K562 (cell line): ENCODE results near the gene VPS33B. TPM values are rescaled to one million over a fixed set of nuclear protein-coding genes. Genes with fewer than 3 reads are reported as not detected.

Source experiments
- ATAC-seq: fragments of 200-7000 bp; cut with Tn5 transposase; 3 replicates; pipeline ENCODE4 v1.9.1; 2020; ENCODE audit warnings: moderate library complexity
- BruUV-seq: library from RNA; stranded (reverse); fragments of 400-500 nt; replicated peaks from 2 replicates; lab custom pipeline; 2021; lab: Mats Ljungman, UMichigan
- CTCF ChIA-PET: fragments of 300-600 bp; formaldehyde crosslinking; extraction: SDS; loops from one replicate; lab custom pipeline; 2021; ENCODE audit warnings: low intra/inter-chr PET ratio; lab: Yijun Ruan, JAX
- POLR2A ChIA-PET: fragments of 300-600, 350-650 bp; sonication (Branson Sonifier 250); formaldehyde crosslinking; extraction: SDS; loops from one replicate; lab custom pipeline; 2021; ENCODE audit warnings: antibody characterized with exemption, inconsistent platforms; lab: Yijun Ruan, JAX
- DNase-seq, 4 experiments: peaks; one replicate each; pipeline versions ENCODE4 v3.0.0 to v3.0.0-alpha.2; 2011 to 2018; ENCODE audit warnings: low spot score in 3 of 4, mixed read lengths in 3 of 4; ENCODE audit errors: extremely low read depth in 1 of 4
- FAIRE-seq: peaks from 2 replicates; lab custom pipeline; 2011; peaks lifted over from hg19 to GRCh38; lab: Jason Lieb, UNC
- H2AFZ ChIP-seq: 2 replicates; pipeline ENCODE4 v1.6.0; 2011; ENCODE audit warnings: low read depth, low read length, control low read depth, inconsistent platforms
- H3K27ac ChIP-seq: fragments of 200-600 bp; 3 replicates; pipeline ENCODE4 v1.8.0; 2011; ENCODE audit warnings: low read depth, mild to moderate bottlenecking, control low read depth, inconsistent platforms, low read length, moderate library complexity, mixed read lengths; ENCODE audit errors: extremely low read depth
- H3K27me3 ChIP-seq, 2 experiments: fragments of 300-600 bp in 1 of 2; 2 replicates in 1 of 2; 3 replicates in 1 of 2; pipeline versions ENCODE4 v1.6.0 to v1.8.0; 2011; ENCODE audit warnings: inconsistent platforms in 2 of 2, low read length in 2 of 2, mild to moderate bottlenecking in 1 of 2, mixed read lengths in 1 of 2, moderate library complexity in 1 of 2; ENCODE audit not compliant: control insufficient read depth in 2 of 2, insufficient read depth in 2 of 2
- H3K36me3 ChIP-seq: fragments of 300-600 bp; 3 replicates; pipeline ENCODE4 v1.8.0; 2011; ENCODE audit warnings: mild to moderate bottlenecking, low read length, inconsistent platforms; ENCODE audit not compliant: control insufficient read depth, insufficient read depth
- H3K4me1 ChIP-seq, 2 experiments: fragments of 200-600 bp in 1 of 2; replicated peaks in 1 of 2; 2 replicates in 1 of 2; 3 replicates in 1 of 2; pipeline versions ENCODE4 v1.5.1 to v1.8.0; 2011; ENCODE audit warnings: inconsistent platforms in 2 of 2, low read length in 2 of 2, mild to moderate bottlenecking in 1 of 2, mixed read lengths in 1 of 2, moderate library complexity in 1 of 2; ENCODE audit not compliant: control insufficient read depth in 2 of 2, insufficient read depth in 2 of 2
- H3K4me2 ChIP-seq: 2 replicates; pipeline ENCODE4 v1.6.1; 2011; ENCODE audit warnings: low read length, control low read depth, inconsistent platforms, mixed read lengths; ENCODE audit not compliant: insufficient read depth
- H3K4me3 ChIP-seq: fragments of 200-600 bp; sonication (generic), shearing (Covaris generic); 2 replicates; pipeline ENCODE4 v1.5.1; 2016; ENCODE audit warnings: control low read depth, inconsistent platforms
- H3K79me2 ChIP-seq: fragments of 200-600 bp; 3 replicates; pipeline ENCODE4 v1.8.0; 2011; ENCODE audit warnings: low read length, inconsistent platforms; ENCODE audit not compliant: control insufficient read depth, insufficient read depth
- H3K9ac ChIP-seq, 2 experiments: 2 replicates each; pipeline versions ENCODE4 v1.6.0 to v1.6.1; 2011; ENCODE audit warnings: low read depth in 2 of 2, low read length in 2 of 2, control low read depth in 1 of 2, inconsistent platforms in 1 of 2, mild to moderate bottlenecking in 1 of 2, mixed read lengths in 1 of 2; ENCODE audit not compliant: insufficient read depth in 1 of 2
- H3K9me1 ChIP-seq: one replicate; pipeline ENCODE4 v1.6.0; 2011; ENCODE audit warnings: inconsistent platforms, mild to moderate bottlenecking, low read length, moderate library complexity; ENCODE audit not compliant: control insufficient read depth, insufficient read depth
- H3K9me3 ChIP-seq: replicated peaks from 2 replicates; pipeline ENCODE4 v1.5.1; 2011; ENCODE audit warnings: low read depth, low read length, inconsistent platforms; ENCODE audit not compliant: control insufficient read depth, insufficient read depth
- H4K20me1 ChIP-seq: replicated peaks from 2 replicates; pipeline ENCODE4 v1.6.1; 2011; ENCODE audit warnings: low read length, inconsistent platforms, mixed read lengths; ENCODE audit not compliant: control insufficient read depth, insufficient read depth
- ARID1B ChIP-seq: fragments of 450-650 bp; IDR thresholded peaks from 2 replicates; pipeline ENCODE4 v1.6.1; 2016; ENCODE audit warnings: antibody characterized with exemption, mild to moderate bottlenecking, inconsistent platforms
- HMBOX1 ChIP-seq: sonication (generic); IDR thresholded peaks from 2 replicates; pipeline ENCODE4 v1.6.1; 2016
- RFX5 ChIP-seq: IDR thresholded peaks from 2 replicates; pipeline ENCODE4 v1.6.1; 2011; ENCODE audit warnings: low read depth, mild to moderate bottlenecking, improper control_type of control experiment, low read length
- ZBTB26 ChIP-seq: fragments of 450-650 bp; formaldehyde crosslinking; IDR thresholded peaks from 2 replicates; pipeline ENCODE4 v1.4.0; 2022; ENCODE audit warnings: missing genetic modification characterization
- ZNF77 ChIP-seq: fragments of 250-450 bp; sonication (Bioruptor Pico); IDR thresholded peaks from 2 replicates; pipeline ENCODE4 v1.5.0; 2020
- WGBS: fragments of 100-300 bp; shearing (Covaris generic); methylation state at CpG from one replicate; pipeline ENCODE4 v1.1.6; 2016; ENCODE audit warnings: low coverage, mixed read lengths; ENCODE audit not compliant: insufficient coverage; ENCODE audit errors: missing lambda C conversion rate; 5-methylcytosine and 5-hydroxymethylcytosine counted together
- in situ Hi-C: fragments of 300-500 bp; cut with MboI; formaldehyde crosslinking; loops from 4 replicates; pipeline ENCODE4 v1.15.0; 2018; ENCODE audit warnings: inconsistent platforms, mixed read lengths
- intact Hi-C: fragments of 100-400 bp; cut with micrococcal nuclease; formaldehyde crosslinking; loops from 2 replicates; pipeline ENCODE4 v1.14.2; 2022
- polyA plus RNA-seq, 8 experiments: library from polyadenylated mRNA; depleted of rRNA in 4 of 8; stranded (reverse) in 5 of 8; unstranded in 3 of 8; fragments of >200 nt; fragmentation: Nextera tagmentation in 2 of 8; fragmentation: Illumina TruSeq in 1 of 8; extraction: Ambion mirVana in 2 of 8; extraction: Trizol in 1 of 8; gene quantifications; 2 replicates each; pipeline versions ENCODE4 v1.2.1 to v1.2.3, GENCODE V29; 2011 to 2014; ENCODE audit warnings: inconsistent platforms in 1 of 8, missing spikeins in 1 of 8
- total RNA-seq, 7 experiments: library from RNA; depleted of rRNA in 6 of 7; stranded (reverse); fragments of >200 nt in 6 of 7; fragmentation: Illumina TruSeq in 2 of 7; extraction: Trizol in 2 of 7; gene quantifications; 2 replicates each; pipeline versions ENCODE4 v1.2.1 to v1.2.3, GENCODE V29; 2011 to 2021; ENCODE audit warnings: low replicate concordance in 1 of 7

Gene VPS33B
- total and polyA plus RNA-seq, 9 of the 15 experiments (the other 6 are each of a cell fraction or from before 2014, with no cell fraction given), result 9.4 to 25.5 (median 14.8) TPM

GRCh38 chr15:91039996-91040395 is 17.6 kb upstream of the VPS33B start:
- H3K9ac ChIP-seq, result peak overlapping the region in 1 of 2 experiments; percentile 23; a peak in 1 of 4 replicates
- peaks cover 0 to 5% of the 10 kb centered on the region in 2 experiments; a peak in 2 of 5 replicates for H3K4me1 ChIP-seq
- no peak overlapping the region for H3K4me2 ChIP-seq
- no peaks in the 10 kb centered on the region for H4K20me1 ChIP-seq
- H3K36me3 ChIP-seq, result no peaks in the 10 kb centered on the region
- in situ Hi-C loops (loop anchor here (10.0 kb wide), 1 partner anchor 565 kb away; no protein-coding TSS in a partner anchor), intact Hi-C loops (loop anchor here (10.0 kb wide), 1 partner anchor 1775 kb away; no protein-coding TSS in a partner anchor)
- FAIRE-seq (no peak), ATAC-seq (no peak), DNase-seq (no peak)
- no peaks in the 10 kb centered on the region for H3K79me2 ChIP-seq
- no TSS peak for BruUV-seq
- no peak overlapping the region for H3K27ac ChIP-seq
- no peaks in the 10 kb centered on the region for H3K9me1 ChIP-seq
- no peak overlapping the region for H2AFZ ChIP-seq
- H3K9me3 ChIP-seq, result no peaks in the 10 kb centered on the region
- H3K4me3 ChIP-seq, result no peak overlapping the region
- ChIA-PET POLR2A (interaction anchor here (0.6 to 1.6 kb wide), 3 partner anchors 10 to 156 kb away, joined by 3 to 6 read pairs (median 3); partner anchors contain the start of gene FES), CTCF (no interaction called here)
- WGBS, result 20% methylated on average over 3 of the region's 3 CpGs
- H3K27me3 ChIP-seq, result peaks cover 0 to 4% of the 10 kb centered on the region in 2 experiments; a peak in 1 of 5 replicates
- no peak for TF ChIP-seq HMBOX1
- no peak for TF ChIP-seq ZBTB26 (CRISPR knock-in tag)
- no peak for TF ChIP-seq RFX5
- no peak for TF ChIP-seq ARID1B
- TF ChIP-seq ZNF77 (CRISPR knock-in tag), result no peak
